ENCODE measurements around the gene KDELR1. TPM values are rescaled to one million over a fixed set of nuclear protein-coding genes. Genes with fewer than 3 reads are reported as not detected.
"Not testable (repeated sequence)": the region's sequence is repeated elsewhere in the genome, so short reads cannot be mapped to it uniquely, and the experiment has no call there.

Gene KDELR1
- total RNA-seq, 1 donor from 2014 or later, result 68.4 TPM

DNA sequence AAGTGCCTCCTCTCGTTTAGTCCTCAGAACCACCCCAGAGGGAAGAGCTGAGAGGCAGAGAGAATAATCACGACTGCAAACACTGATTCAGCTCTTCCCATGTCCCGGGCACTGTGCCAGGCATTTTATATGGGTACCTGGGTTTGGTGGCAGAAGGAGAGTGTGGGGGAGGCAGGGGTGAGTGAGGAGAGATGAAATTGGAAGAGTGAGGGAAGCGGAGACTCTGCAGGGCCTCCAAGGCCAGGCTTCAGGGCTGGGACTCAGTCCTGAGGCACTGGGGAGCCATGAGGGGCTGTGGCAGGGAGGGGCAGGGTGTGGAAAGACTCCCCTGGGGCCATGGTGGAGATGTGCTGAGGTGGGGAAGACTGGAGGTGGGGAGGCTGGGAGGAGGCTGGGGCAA lies 18.4 kb downstream of the KDELR1 start:
- ATAC-seq (no peak), DNase-seq (ENCODE audit: low spot score) (no peak)

DNA sequence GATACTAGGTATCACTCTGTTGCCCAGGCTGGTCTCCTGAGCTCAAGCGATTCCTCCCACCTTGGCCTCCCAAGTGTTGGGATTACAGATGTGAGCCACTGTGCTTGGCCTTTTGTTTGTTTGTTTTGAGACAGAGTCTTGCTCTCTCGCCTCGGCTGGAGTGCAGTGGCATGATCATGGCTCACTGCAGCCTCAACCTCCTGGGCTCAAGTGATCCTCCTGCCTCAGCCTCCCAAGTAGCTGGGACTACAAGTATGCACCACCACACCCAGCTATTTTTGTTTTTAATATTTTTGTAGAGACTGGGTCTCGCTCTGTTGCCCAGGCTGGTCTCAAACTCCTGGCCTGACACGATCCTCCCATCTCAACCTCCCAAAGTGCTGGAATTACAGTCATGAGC lies 19.6 kb downstream of the KDELR1 start:
- not testable (repeated sequence) for ATAC-seq

DNA sequence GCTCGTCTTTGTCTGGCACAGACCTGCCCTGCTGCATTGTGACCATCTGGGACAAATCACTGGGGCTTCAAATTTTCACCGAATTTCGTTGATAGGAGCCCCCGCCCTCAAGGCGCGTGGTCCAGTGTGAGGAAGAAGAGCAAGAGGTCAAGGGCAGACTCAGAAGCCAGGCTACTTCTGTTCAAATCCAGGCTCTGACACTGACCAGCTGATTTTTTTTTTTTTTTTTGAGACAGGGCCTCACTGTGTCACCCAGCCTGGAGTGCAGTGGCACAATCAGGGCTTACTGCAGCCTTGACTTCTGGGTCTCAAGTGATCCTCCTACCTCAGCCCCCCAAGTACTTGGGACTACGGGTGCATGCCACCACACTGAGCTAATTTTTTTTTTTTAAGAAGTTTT lies 20.0 kb downstream of the KDELR1 start:
- DNase-seq (ENCODE audit: low spot score), result no peak
- no peak for ATAC-seq

More for the DNA sequence above, 19.6 kb downstream of the KDELR1 start:
- not testable (repeated sequence) for DNase-seq (ENCODE audit: low spot score)

DNA sequence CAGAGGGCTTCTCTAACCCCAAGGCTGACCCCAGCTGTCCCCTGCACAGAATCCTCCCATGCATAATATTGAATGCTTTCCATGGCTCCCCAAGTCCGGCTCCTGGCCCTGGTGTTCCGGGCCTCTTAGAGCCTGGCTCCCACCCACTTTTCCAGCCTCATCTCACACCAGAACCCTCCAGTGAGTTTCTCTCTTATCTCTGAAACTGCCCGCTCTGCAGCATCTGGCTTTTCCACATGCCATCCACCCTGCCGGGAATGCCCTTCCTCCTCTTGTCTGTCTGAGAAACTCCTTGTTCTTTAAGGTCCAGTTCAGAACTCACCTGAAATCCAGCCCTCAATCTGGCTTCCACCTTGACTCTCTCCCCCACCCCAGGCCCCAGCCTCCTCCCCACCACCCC lies 20.4 kb downstream of the KDELR1 start:
- no peak for DNase-seq (ENCODE audit: low spot score)

GRCh38 chr19:48368936-48369335 lies 22.4 kb downstream of the KDELR1 start:
- ATAC-seq (no peak), DNase-seq (ENCODE audit: low spot score) (no peak)

More for the DNA sequence above, 20.4 kb downstream of the KDELR1 start:
- ATAC-seq, result no peak

DNA sequence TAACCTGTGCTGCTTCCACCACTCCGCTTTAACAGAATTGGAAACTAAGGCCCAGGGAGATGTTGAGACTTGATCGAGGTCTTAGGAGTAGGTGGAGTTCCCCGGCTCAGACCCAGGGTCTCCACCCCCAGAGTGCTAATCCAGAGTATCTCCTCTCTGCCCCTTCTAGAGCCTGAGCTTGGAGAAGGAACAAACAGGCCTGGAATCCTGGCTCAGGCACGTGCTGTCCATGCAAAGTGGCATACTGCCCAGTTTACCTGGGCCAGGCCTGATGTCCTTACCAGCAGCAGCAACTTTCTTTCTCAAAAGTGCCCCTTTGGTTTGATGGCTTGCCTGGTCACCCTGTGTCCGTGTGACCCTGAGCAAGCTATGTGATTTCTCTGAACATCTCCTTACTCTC lies 23.5 kb downstream of the KDELR1 start:
- ATAC-seq (no peak), DNase-seq (ENCODE audit: low spot score) (peak; percentile 69)

GRCh38 chr19:48365602-48366001 lies 25.7 kb downstream of the KDELR1 start:
- DNase-seq (ENCODE audit: low spot score), result no peak
- ATAC-seq, result no peak

DNA sequence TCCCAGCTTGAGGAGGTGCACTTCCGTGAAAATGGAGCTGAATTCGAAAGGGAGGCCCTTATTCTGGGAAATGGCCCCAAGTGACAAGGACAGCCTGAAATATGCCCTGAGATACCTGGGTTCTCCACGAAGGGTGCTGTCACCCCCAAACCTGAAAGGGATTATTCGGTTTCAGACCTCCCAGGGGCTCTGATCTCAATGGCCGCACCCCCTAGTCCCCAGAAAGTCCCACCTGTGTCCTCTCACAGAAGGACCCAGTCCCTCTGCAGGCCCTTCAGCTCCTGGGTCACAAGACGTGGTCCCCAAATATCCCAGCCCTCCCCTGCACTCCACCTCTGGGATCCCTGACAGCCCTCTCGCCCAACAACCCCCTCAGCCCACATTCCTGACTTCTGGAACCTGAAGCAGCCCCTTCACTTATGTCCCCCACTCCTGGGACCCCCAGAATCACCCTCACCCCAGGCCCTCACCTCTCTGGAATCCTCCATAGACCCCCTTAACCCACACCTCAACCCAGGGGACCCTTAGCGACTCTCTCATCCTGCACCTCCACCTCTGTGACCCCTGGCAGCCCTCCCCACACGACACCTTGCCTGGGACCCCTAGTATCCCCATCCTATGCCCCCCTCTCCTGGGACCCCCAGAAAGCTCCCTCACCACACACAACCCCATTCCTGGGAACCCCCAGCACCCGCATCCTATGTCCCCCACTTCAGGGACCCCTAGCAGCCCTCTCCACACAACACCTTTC lies 26.6 kb downstream of the KDELR1 start:
- DNase-seq (ENCODE audit: low spot score) (peak; percentile 51), ATAC-seq (no peak)

GRCh38 chr19:48363810-48364597 lies 27.3 kb downstream of the KDELR1 start, which contains the start of the genes SYNGR4 and TMEM143:
Gene SYNGR4 (plus strand): TSS chr19:48364367. CDS start chr19:48365843, 1,476 bp downstream.
Gene TMEM143 (minus strand): TSS chr19:48363940. CDS start chr19:48363920, 20 bp downstream.
- peak; percentile 85 for ATAC-seq
- DNase-seq (ENCODE audit: low spot score), result peak; percentile 99

DNA sequence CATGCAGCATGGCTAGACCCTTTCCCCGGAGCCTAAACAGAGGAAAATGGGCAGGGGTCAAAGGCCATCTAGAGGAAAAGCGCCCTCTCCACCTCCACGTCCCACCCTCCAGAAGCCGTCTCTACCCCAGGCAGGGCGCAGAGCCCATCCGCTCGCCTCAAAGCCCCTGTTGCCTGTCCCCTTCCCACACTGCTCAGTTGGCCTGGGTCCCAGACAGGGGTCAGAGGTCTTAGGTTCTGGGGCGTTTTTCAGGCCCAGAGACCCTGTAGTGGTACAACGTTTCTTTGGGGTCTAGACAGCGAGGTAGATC lies 27.9 kb downstream of the KDELR1 start:
- peak; percentile 49 for ATAC-seq
- DNase-seq (ENCODE audit: low spot score), result no peak

- DNase-seq (ENCODE audit: low spot score) (peak; percentile 97), ATAC-seq (peak; percentile 89)
Measured at GRCh38 chr19:48362716-48363499, 28.4 kb downstream of the KDELR1 start.

- ATAC-seq, result no peak
- DNase-seq (ENCODE audit: low spot score), result no peak
Measured at GRCh38 chr19:48361912-48362311, 29.4 kb downstream of the KDELR1 start.

GRCh38 chr19:48359123-48359522 lies 32.2 kb downstream of the KDELR1 start:
- ATAC-seq (no peak), DNase-seq (ENCODE audit: low spot score) (no peak)

DNA sequence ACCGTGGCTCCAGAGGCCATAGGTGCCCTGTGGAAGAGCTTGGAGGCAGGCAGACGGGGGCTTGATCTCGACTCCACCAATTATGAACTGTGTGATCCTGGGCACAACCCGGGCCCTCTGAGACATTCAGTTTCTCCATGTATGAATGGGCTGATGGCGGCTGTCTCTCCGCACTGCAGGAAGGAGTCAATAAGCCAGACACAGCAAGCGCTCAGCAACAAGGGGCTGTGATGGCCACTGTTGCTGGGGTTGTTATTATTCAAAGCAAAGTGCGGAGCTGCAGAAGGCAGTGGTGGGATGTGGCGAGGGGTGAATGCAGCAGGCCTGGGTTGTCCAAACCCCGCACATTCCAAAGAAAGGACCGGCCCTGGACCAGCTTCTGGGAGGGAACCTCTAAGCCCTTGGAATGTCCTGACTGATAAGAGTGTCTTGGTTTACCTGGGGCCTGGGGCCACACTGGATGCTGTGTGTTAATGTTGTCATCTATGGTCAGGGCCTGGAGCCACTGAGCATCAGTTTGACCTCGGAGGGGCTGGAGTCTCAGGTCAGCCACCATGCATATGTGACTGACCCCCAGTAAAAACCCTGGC lies 35.9 kb downstream of the KDELR1 start:
- DNase-seq (ENCODE audit: low spot score), result no peak
- ATAC-seq, result no peak

GRCh38 chr19:48354332-48354992 lies 36.9 kb downstream of the KDELR1 start:
- no peak for DNase-seq (ENCODE audit: low spot score)

DNA sequence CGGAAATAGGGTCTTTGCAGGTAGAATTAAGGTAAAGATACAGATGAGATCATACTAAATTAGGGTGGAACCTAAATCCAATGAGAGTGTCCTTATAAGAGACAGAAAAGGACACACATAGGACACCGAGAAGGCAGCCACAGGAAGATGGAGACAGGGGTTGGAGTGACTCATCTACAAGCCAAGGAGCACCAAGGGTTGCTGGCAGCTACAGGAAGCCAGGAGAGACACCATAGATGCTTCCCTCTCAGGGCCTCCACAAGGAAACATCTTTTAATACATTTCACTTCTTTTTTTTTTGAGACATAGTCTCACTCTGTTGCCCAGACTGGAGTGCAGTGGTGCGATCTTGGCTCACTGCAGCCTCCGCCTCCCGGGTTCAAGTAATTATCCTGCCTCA lies 37.7 kb downstream of the KDELR1 start:
- ATAC-seq (no peak), DNase-seq (ENCODE audit: low spot score) (no peak)

More at GRCh38 chr19:48354332-48354992, 36.9 kb downstream of the KDELR1 start:
- no peak for ATAC-seq

- ATAC-seq, result peak; percentile 87
- peak; percentile 67 for DNase-seq (ENCODE audit: low spot score)
Measured at GRCh38 chr19:48351341-48351752, 40.0 kb downstream of the KDELR1 start.

- ATAC-seq (no peak), DNase-seq (ENCODE audit: low spot score) (no peak)
Measured at GRCh38 chr19:48350856-48351255, 40.5 kb downstream of the KDELR1 start.

- no peak for DNase-seq (ENCODE audit: low spot score)
- ATAC-seq, result no peak
Measured at GRCh38 chr19:48348737-48349136, 42.6 kb downstream of the KDELR1 start.

GRCh38 chr19:48348045-48348444 lies 43.3 kb downstream of the KDELR1 start:
- DNase-seq (ENCODE audit: low spot score) (no peak), ATAC-seq (peak; percentile 71)
